ENCODE results near the gene GREM1.

The GREM1 gene

GRCh38 chr15:32694222-32694983, 23.4 kb upstream of the GREM1 start:
- no peak for DNase-seq (ENCODE audit: low spot score)

GRCh38 chr15:32698773-32699390, 18.9 kb upstream of the GREM1 start:
- no peak for DNase-seq (ENCODE audit: low spot score)

GRCh38 chr15:32700501-32701150, 17.2 kb upstream of the GREM1 start:
- no peak for DNase-seq (ENCODE audit: low spot score)

- no peak for DNase-seq (ENCODE audit: low spot score)
Observed at GRCh38 chr15:32701863-32702262, 15.9 kb upstream of the GREM1 start.

- DNase-seq (ENCODE audit: low spot score) = no peak
Observed at GRCh38 chr15:32704395-32704981, 13.3 kb upstream of the GREM1 start.

DNA sequence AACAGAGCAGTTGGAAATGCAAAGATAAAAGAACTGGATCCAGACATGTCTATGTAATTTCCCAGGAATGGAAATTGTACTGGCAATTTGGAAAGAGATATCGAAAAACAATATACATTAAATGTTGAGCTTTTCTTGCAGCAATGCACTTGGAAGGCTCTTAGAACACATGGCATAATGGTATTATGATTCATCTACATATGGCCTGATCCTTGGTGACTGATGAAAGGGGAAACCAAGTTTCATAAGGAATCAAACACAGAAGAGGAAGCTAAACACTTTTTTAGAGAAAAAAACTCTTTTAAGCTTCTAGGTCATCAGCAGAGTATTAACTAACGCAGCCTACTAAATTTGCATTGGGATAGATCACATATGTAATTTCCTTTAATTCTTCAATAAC, 12.4 kb upstream of the GREM1 start:
- no peak for DNase-seq (ENCODE audit: low spot score)

DNA sequence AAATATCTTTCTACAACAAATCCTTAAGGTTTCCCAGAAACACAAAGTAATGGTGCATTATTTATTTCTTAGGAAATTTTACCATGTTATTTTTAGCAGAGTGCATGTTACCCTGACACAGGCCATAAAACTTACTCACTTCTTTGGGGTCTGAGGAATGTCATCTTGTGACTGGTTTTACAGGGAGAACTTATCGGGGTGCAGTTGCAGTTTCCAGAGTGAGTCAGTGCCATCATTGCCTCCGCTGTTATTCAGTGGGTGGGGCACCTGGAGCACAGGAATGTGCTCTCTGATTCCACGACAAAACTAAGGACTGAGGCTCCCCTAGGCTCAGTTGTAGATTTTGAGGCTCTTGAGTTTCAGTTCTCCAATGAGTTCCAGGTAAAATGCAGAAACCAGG, 11.1 kb upstream of the GREM1 start:
- DNase-seq (ENCODE audit: low spot score) = no peak

- no peak for DNase-seq (ENCODE audit: low spot score)
Observed at GRCh38 chr15:32707436-32707835, 10.4 kb upstream of the GREM1 start.

GRCh38 chr15:32709295-32710033, 8.3 kb upstream of the GREM1 start:
- no peak for DNase-seq (ENCODE audit: low spot score)

GRCh38 chr15:32715276-32715675, 2.5 kb upstream of the GREM1 start:
- DNase-seq (ENCODE audit: low spot score) = no peak

DNA sequence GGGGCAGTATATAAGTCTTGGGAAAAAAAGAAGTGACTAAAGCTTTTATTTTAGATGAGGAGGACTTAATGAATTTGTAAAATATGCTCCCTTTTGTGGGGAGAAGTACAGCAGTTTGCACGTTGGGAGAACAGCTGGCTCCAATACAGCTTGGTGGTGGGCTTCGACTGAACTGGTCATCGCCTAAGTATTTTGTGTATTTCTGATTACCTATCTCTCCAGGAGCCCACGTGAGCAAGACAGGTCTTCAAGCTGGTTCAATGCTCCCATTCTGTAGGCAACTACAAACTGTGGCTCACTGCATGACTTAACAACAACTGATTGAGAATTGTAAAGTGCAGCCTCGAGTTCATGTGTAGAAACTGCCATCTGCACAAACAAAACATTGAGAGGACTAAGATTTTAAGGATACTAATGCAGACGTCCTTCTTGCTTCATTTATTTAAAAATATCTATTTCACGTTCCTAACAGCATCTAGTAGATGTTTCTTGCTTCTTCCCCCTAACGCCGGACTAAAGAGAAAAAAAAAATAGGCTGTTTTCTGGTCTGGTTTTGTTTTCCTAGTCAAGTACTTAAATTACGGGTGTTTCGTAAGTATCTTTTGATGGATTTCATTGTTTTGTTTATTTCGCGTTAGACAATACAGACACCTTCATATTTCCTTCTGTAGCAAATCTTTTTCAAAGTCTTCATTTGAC, 1.4 kb upstream of the GREM1 start:
- no peak for DNase-seq (ENCODE audit: low spot score)

DNA sequence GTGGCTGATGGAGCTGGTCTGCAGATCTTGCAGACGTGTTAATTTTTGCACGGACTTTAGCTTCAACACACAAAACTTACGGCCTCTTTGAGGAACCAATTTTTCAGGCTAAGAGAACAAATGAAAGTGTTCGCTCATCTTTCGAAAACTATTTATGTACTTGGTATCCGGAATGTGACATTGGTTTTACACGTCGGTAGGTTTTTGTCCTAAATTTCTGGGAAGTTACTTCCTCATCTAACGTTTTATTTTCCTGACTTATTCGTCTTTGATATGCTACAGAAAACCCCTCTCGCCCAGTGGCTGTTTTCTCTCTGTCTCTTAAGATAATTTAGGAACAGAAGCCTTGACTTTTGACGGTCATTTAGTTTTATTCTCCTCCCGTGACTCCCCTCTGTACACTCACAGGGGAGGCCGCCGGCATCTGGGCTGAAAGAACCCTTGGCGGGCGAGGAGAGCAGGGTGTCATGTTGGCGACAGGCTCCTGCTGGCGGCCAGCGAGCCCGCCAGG, 834 bp upstream of the GREM1 start:
- no peak for DNase-seq (ENCODE audit: low spot score)

DNA sequence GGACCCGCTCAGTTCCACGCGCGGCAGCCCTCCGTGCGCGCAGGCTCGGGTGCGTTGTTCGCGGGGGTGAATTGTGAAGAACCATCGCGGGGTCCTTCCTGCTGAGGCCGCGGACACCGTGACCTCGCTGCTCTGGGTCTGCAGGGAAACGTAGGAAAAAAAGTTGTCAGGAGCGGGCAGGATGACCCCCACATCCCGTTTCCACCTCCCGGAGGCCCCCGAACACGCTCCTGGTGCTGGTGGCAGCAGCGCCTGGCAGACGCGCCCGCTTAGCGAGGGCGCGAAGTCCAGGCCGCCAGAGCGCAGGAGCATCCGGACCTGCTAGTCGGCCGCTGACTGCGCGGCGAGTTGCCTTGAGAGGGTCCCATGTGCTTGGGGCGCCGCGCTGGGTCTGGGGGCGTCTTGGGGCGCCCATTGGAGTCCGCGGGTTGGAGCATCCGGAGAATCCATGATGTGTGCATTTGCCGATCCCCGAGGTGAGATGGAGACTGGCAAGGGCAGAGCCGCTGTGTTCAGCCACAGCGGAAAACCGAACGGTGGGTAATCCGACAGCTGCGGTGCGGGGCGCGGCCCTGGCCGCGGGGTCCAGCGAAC, 520 bp downstream of the GREM1 start:
- no peak for DNase-seq (ENCODE audit: low spot score)

GRCh38 chr15:32718821-32719716, 1.3 kb downstream of the GREM1 start:
- DNase-seq (ENCODE audit: low spot score) = no peak

DNA sequence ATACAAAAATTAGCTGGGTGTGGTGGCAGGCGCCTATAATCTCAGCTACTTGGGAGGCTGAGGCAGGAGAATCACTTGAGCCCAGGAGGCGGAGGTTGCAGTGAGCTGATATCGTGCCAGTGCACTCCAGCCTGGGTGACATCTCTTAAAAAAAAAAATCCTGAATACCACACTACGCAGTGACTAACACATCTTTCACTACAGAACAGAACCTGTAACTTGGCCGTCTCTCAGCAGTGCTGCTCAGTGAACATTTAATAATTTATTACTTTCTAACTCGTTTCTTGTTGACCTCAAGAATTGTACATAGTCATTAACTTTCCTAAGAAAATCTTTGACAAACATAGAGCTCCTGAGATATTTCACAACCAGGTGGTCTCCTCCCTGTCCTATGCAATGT, 3.8 kb downstream of the GREM1 start:
- no peak for DNase-seq (ENCODE audit: low spot score)

DNA sequence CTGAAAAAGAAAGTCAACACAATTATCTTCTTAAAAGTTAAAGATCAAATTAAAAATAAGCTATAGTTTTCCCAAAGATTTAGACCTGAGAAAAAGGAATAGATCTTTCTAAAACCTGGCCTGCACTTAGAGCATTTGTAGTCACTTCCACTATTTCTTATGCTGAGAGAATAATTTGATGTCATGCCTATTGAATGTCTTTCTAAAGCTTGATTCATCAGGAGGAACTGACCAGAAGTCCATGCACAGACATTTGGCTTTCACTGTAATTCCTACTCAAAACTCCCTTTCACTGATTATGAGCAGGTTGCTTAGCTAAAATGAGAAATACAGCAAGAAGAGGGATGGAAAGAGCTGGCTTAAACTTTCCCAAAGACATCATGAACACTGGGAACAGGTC, 4.3 kb downstream of the GREM1 start:
- DNase-seq (ENCODE audit: low spot score) = no peak

- DNase-seq (ENCODE audit: low spot score) = no peak
Observed at GRCh38 chr15:32723171-32723948, 5.6 kb downstream of the GREM1 start.

DNA sequence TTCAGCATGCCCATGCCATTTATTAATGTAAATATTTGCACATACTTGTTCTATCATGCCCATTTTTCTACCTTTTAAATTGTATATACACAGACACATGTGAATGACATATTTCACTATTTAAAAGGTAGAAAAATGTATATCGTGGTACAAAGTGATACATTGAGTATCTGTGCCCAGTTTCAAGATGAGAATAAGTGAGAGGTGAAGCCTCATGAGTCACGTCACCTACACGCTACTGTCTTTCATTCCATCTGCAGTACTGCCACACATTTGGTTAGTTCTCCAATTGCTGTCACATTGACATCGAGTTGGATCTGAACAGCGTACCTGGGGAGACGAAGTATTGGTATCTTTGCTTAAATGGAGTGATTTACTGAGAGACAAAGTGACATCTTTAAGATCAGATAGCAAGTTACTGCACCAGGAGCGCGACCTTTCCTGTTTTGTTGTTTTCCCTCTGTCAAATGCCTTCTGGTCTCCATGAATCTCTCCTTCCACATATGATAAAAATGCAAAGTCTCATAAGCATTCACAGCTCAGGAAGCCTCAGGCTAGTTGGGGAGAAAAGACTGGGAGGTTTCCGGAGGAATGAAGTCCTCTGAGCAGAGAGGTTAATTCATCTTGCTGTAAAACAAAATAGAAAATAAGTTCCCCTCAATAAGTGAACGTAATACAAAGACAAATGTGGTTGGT, 12.0 kb downstream of the GREM1 start:
- no peak for DNase-seq (ENCODE audit: low spot score)

Data from Ammon's horn (tissue), 1 donor.